Jurkat, Clone E6-1 (cell line): ENCODE measurements around the gene FAM174B.

Experiments used
- DNase-seq: peaks from one replicate; pipeline ENCODE4 v3.0.0-alpha.2; 2011; ENCODE audit warnings: low read depth, low spot score
- H3K4me3 ChIP-seq: 2 replicates; pipeline ENCODE4 v1.5.1; 2011; ENCODE audit warnings: mild to moderate bottlenecking, low read length, control low read depth, moderate library complexity

Gene FAM174B

GRCh38 chr15:92667287-92667904, 11.8 kb upstream of the FAM174B start:
- H3K4me3 ChIP-seq: no peak overlapping the region

GRCh38 chr15:92666780-92667179, 11.2 kb upstream of the FAM174B start:
- no peak overlapping the region for H3K4me3 ChIP-seq
- no peak for DNase-seq

More at GRCh38 chr15:92667287-92667904, 11.8 kb upstream of the FAM174B start:
- DNase-seq: no peak

- H3K4me3 ChIP-seq: no peak overlapping the region
- DNase-seq: no peak
Measured at GRCh38 chr15:92665100-92665555, 9.6 kb upstream of the FAM174B start.

GRCh38 chr15:92664178-92664900, 8.8 kb upstream of the FAM174B start:
- DNase-seq: no peak
- no peak overlapping the region for H3K4me3 ChIP-seq

GRCh38 chr15:92663250-92663951, 7.8 kb upstream of the FAM174B start:
- no peak for DNase-seq

GRCh38 chr15:92662762-92663161, 7.2 kb upstream of the FAM174B start:
- H3K4me3 ChIP-seq: no peak overlapping the region
- no peak for DNase-seq

More at GRCh38 chr15:92663250-92663951, 7.8 kb upstream of the FAM174B start:
- no peak overlapping the region for H3K4me3 ChIP-seq

GRCh38 chr15:92661956-92662355, 6.4 kb upstream of the FAM174B start:
- H3K4me3 ChIP-seq: no peak overlapping the region
- DNase-seq: no peak

GRCh38 chr15:92661069-92661468, 5.5 kb upstream of the FAM174B start:
- no peak for DNase-seq
- H3K4me3 ChIP-seq: no peak overlapping the region

GRCh38 chr15:92657486-92657885, 1.9 kb upstream of the FAM174B start:
- H3K4me3 ChIP-seq: no peak overlapping the region
- DNase-seq: no peak

GRCh38 chr15:92656089-92656488, 514 bp upstream of the FAM174B start:
- no peak overlapping the region for H3K4me3 ChIP-seq
- no peak for DNase-seq

- no peak for DNase-seq
- H3K4me3 ChIP-seq: no peak overlapping the region
Measured at GRCh38 chr15:92654662-92655061, 913 bp downstream of the FAM174B start.

GRCh38 chr15:92653836-92654539, 1.6 kb downstream of the FAM174B start:
- no peak overlapping the region for H3K4me3 ChIP-seq
- DNase-seq: no peak

- H3K4me3 ChIP-seq: no peak overlapping the region
- no peak for DNase-seq
Measured at GRCh38 chr15:92653366-92653765, 2.2 kb downstream of the FAM174B start.

- no peak overlapping the region for H3K4me3 ChIP-seq
- no peak for DNase-seq
Measured at GRCh38 chr15:92652576-92652966, 3.0 kb downstream of the FAM174B start.

GRCh38 chr15:92651877-92652575, 3.5 kb downstream of the FAM174B start:
- no peak for DNase-seq
- H3K4me3 ChIP-seq: no peak overlapping the region

- no peak for DNase-seq
- no peak overlapping the region for H3K4me3 ChIP-seq
Measured at GRCh38 chr15:92650966-92651365, 4.6 kb downstream of the FAM174B start.

- DNase-seq: no peak
- no peak overlapping the region for H3K4me3 ChIP-seq
Measured at GRCh38 chr15:92650256-92650655, 5.3 kb downstream of the FAM174B start.

GRCh38 chr15:92648190-92648875, 7.2 kb downstream of the FAM174B start:
- no peak overlapping the region for H3K4me3 ChIP-seq
- no peak for DNase-seq
